Thyroid gland (tissue), 4 donors: ENCODE measurements around the gene DLGAP1.

Source experiments
- POLR2A ChIP-seq, 2 donors: fragments of 450-650 bp; IDR thresholded peaks; one replicate each; pipeline ENCODE4 v1.6.1; 2017; ENCODE audit warnings: antibody characterized with exemption in 2 of 2, mild to moderate bottlenecking in 2 of 2, moderate library complexity in 1 of 2
- TF ChIP-seq, protein P1 (sequence below), 6 experiments: fragments of 200-600 bp in 3 of 6; fragments of 450-650 bp in 3 of 6; sonication (generic) in 3 of 6; IDR thresholded peaks; one replicate each; pipeline ENCODE4 v1.5.1; 2016 to 2019; ENCODE audit warnings: antibody characterized with exemption in 6 of 6, mild to moderate bottlenecking in 2 of 6, inconsistent platforms in 1 of 6, moderate library complexity in 1 of 6

DNA sequence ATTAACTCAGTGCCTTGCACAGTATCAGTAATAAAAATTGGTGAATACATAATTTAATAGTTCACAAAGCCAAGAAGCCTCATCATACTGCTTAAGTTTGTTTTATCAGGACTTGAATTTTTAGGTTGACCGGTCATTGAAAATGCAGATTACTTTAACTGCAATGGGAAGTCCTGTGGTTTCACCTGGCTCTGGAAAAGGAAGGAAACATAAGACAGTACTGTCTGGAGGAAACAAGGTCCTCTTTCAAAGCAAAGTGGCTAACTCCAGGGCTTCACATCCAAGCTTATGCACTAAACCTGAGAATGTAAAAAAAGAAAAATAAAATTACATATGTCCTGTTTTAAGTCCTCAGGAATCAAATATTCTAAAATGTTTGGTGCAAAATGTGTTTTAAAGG is 119.7 kb downstream of the DLGAP1 start:
- TF ChIP-seq, protein P1, sequence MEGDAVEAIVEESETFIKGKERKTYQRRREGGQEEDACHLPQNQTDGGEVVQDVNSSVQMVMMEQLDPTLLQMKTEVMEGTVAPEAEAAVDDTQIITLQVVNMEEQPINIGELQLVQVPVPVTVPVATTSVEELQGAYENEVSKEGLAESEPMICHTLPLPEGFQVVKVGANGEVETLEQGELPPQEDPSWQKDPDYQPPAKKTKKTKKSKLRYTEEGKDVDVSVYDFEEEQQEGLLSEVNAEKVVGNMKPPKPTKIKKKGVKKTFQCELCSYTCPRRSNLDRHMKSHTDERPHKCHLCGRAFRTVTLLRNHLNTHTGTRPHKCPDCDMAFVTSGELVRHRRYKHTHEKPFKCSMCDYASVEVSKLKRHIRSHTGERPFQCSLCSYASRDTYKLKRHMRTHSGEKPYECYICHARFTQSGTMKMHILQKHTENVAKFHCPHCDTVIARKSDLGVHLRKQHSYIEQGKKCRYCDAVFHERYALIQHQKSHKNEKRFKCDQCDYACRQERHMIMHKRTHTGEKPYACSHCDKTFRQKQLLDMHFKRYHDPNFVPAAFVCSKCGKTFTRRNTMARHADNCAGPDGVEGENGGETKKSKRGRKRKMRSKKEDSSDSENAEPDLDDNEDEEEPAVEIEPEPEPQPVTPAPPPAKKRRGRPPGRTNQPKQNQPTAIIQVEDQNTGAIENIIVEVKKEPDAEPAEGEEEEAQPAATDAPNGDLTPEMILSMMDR (IDR thresholded peaks at IDR 0.05), result no peak
- TF ChIP-seq POLR2A (IDR thresholded peaks at IDR 0.05), result no peak
